Neuronal stem cell (in vitro differentiated cells): ENCODE measurements around the gene TBC1D5.

ENCODE experiments used
- DNase-seq: peaks from one replicate; pipeline ENCODE4 v3.0.0-alpha.2; 2013; ENCODE audit warnings: low spot score
- H2AFZ ChIP-seq: one replicate; pipeline ENCODE4 v1.6.1; 2013; ENCODE audit warnings: mild to moderate bottlenecking, low read length, inconsistent platforms
- H2AK5ac ChIP-seq: 2 replicates; pipeline ENCODE4 v1.6.1; 2013; ENCODE audit warnings: low read depth, mild to moderate bottlenecking, inconsistent platforms, low read length, moderate library complexity, mixed read lengths
- H2BK120ac ChIP-seq: 2 replicates; pipeline ENCODE4 v1.6.1; 2013; ENCODE audit warnings: low read depth, mild to moderate bottlenecking, inconsistent platforms, low read length, moderate library complexity, mixed read lengths
- H2BK12ac ChIP-seq: one replicate; pipeline ENCODE4 v1.6.1; 2013; ENCODE audit warnings: low read length, inconsistent platforms
- H2BK15ac ChIP-seq: 2 replicates; pipeline ENCODE4 v1.6.1; 2013; ENCODE audit warnings: mild to moderate bottlenecking, low read length, inconsistent platforms, mixed read lengths
- H2BK5ac ChIP-seq: one replicate; pipeline ENCODE4 v1.6.1; 2013; ENCODE audit warnings: inconsistent platforms, mild to moderate bottlenecking, low read length, moderate library complexity
- H3K14ac ChIP-seq: one replicate; pipeline ENCODE4 v1.6.1; 2013; ENCODE audit warnings: low read length, inconsistent platforms
- H3K18ac ChIP-seq: 2 replicates; pipeline ENCODE4 v1.6.1; 2013; ENCODE audit warnings: low read length, inconsistent platforms
- H3K23ac ChIP-seq: 2 replicates; pipeline ENCODE4 v1.6.1; 2013; ENCODE audit warnings: low read depth, mild to moderate bottlenecking, mixed read lengths, low read length, inconsistent platforms; ENCODE audit not compliant: poor library complexity
- H3K27ac ChIP-seq: replicated peaks from 3 replicates; pipeline ENCODE4 v1.5.1; 2013; ENCODE audit warnings: low read length, inconsistent platforms
- H3K27me3 ChIP-seq, 3 experiments: 2 replicates each; pipeline ENCODE4 v1.6.1; 2013; ENCODE audit warnings: low read length in 3 of 3, mild to moderate bottlenecking in 2 of 3, inconsistent platforms in 1 of 3, low read depth in 1 of 3, mixed read lengths in 1 of 3, moderate library complexity in 1 of 3; ENCODE audit not compliant: control insufficient read depth in 3 of 3, insufficient read depth in 3 of 3
- H3K36me3 ChIP-seq, 2 donors: replicated peaks in 1 of 2; 2 replicates each; pipeline ENCODE4 v1.6.1; 2013; ENCODE audit warnings: low read length in 2 of 2; ENCODE audit not compliant: control insufficient read depth in 2 of 2, insufficient read depth in 2 of 2
- H3K4ac ChIP-seq: 2 replicates; pipeline ENCODE4 v1.6.1; 2013; ENCODE audit warnings: inconsistent platforms, mild to moderate bottlenecking, low read length, moderate library complexity
- H3K4me1 ChIP-seq, 2 donors: 1 replicate in 1 of 2; 2 replicates in 1 of 2; pipeline ENCODE4 v1.6.1; 2013; ENCODE audit warnings: low read length in 2 of 2, low read depth in 1 of 2; ENCODE audit not compliant: control insufficient read depth in 2 of 2, insufficient read depth in 1 of 2
- H3K4me2 ChIP-seq: one replicate; pipeline ENCODE4 v1.6.1; 2013; ENCODE audit warnings: mild to moderate bottlenecking, low read length, inconsistent platforms; ENCODE audit not compliant: insufficient read depth, poor library complexity, severe bottlenecking
- H3K4me3 ChIP-seq, 2 donors: 2 replicates each; pipeline ENCODE4 v1.5.1; 2013; ENCODE audit warnings: low read length in 2 of 2, mild to moderate bottlenecking in 2 of 2, inconsistent platforms in 1 of 2, moderate library complexity in 1 of 2
- H3K79me1 ChIP-seq: one replicate; pipeline ENCODE4 v1.6.1; 2013; ENCODE audit warnings: low read depth, mild to moderate bottlenecking, inconsistent platforms, low read length, moderate library complexity
- H3K9ac ChIP-seq: one replicate; pipeline ENCODE4 v1.6.1; 2013; ENCODE audit warnings: mild to moderate bottlenecking, low read depth, low read length, inconsistent platforms; ENCODE audit not compliant: poor library complexity
- H3K9me3 ChIP-seq, 2 donors: replicated peaks in 1 of 2; 2 replicates each; pipeline versions ENCODE3 to v1.6.1; 2013; ENCODE audit warnings: low read length in 2 of 2, mild to moderate bottlenecking in 2 of 2, inconsistent platforms in 1 of 2, low read depth in 1 of 2, mixed read lengths in 1 of 2, moderate library complexity in 1 of 2; ENCODE audit not compliant: control insufficient read depth in 2 of 2, insufficient read depth in 1 of 2
- H4K8ac ChIP-seq: one replicate; pipeline ENCODE4 v1.6.1; 2013; ENCODE audit warnings: low read depth, mild to moderate bottlenecking, inconsistent platforms, low read length, moderate library complexity
- H4K91ac ChIP-seq: one replicate; pipeline ENCODE4 v1.6.1; 2013; ENCODE audit warnings: low read length, low read depth, mild to moderate bottlenecking, inconsistent platforms; ENCODE audit not compliant: poor library complexity
- WGBS, 2 donors: extraction: QIAGEN DNeasy Blood & Tissue Kit; methylation state at CpG; one replicate each; pipeline ENCODE4 v1.1.7; 2013; ENCODE audit warnings: missing lambda C conversion rate in 2 of 2, mixed read lengths in 1 of 2; ENCODE audit not compliant: insufficient read length in 2 of 2, insufficient replicate concordance in 1 of 2; ENCODE audit errors: extremely low coverage in 2 of 2; 5-methylcytosine and 5-hydroxymethylcytosine counted together

TBC1D5 gene

GRCh38 chr3:17412950-17413530 lies 329.4 kb downstream of the TBC1D5 start:
- Histone ChIP-seq H3K27me3 (no peaks in the 10 kb centered on the region), H2AK5ac (no peak overlapping the region), H2BK15ac (no peak overlapping the region), H3K36me3 (no peaks in the 10 kb centered on the region), H4K8ac (no peak overlapping the region), H2BK12ac (no peak overlapping the region), H3K9me3 (peaks cover 0 to 4% of the 10 kb centered on the region in 2 donors), H2BK120ac (no peak overlapping the region), H3K4me1 (no peaks in the 10 kb centered on the region), H3K4me3 (no peak overlapping the region), H3K14ac (no peak overlapping the region), H3K18ac (no peak overlapping the region), H3K79me1 (no peaks in the 10 kb centered on the region), H3K4me2 (no peak overlapping the region), H3K23ac (no peak overlapping the region), H3K27ac (no peak overlapping the region), H4K91ac (no peak overlapping the region), H3K4ac (no peak overlapping the region), H2BK5ac (no peak overlapping the region), H2AFZ (no peak overlapping the region), H3K9ac (no peak overlapping the region)
- DNase-seq = peak; percentile 43

DNA sequence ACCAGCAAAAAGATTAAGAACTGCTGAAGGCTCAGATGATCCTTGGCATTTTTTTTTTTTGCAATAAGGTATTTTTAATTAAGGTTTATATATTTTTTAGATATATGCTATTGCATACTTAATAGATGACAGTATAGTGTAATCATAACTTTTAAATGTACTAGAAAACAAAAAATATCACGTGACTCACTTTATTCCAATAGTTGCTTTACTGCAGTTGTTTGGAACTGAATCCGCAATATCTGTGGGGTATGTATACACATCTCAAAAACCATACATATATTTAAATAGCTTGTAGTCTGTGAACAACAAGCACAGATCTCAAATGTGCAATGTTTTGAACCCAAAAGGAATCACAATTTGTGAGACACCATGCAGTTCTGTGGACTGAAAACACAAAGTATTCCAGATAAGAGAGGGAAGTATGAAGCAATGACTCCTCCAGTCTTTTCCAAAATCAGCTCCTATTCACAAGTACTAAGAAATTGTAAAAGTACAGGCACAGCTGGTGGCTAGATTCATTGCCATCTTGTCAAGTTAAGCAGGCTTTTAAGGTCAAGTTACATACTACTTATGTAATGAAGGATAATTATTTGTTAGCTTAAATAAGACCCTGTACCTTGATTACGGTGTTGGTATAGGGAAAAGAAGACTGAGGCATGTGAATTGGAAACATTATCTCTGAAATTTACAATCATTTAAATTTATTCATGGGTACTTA lies 331.1 kb downstream of the TBC1D5 start:
- H4K8ac ChIP-seq = no peak overlapping the region
- H2BK5ac ChIP-seq = no peak overlapping the region
- H2AK5ac ChIP-seq = no peak overlapping the region
- H3K36me3 ChIP-seq = no peaks in the 10 kb centered on the region
- no peak overlapping the region for H3K27ac ChIP-seq
- H4K91ac ChIP-seq = no peak overlapping the region
- no peak overlapping the region for H3K4ac ChIP-seq
- no CpG with 5 or more reads among the region's 3 CpGs for WGBS, 2 donors
- no peaks in the 10 kb centered on the region for H3K27me3 ChIP-seq
- H3K4me3 ChIP-seq = no peak overlapping the region
- peaks cover 0 to 4% of the 10 kb centered on the region in 2 donors for H3K9me3 ChIP-seq
- H3K23ac ChIP-seq = no peak overlapping the region
- no peak overlapping the region for H2AFZ ChIP-seq
- DNase-seq = no peak
- no peaks in the 10 kb centered on the region for H3K4me1 ChIP-seq
- no peak overlapping the region for H2BK120ac ChIP-seq
- no peaks in the 10 kb centered on the region for H3K79me1 ChIP-seq
- H2BK12ac ChIP-seq = no peak overlapping the region
- H2BK15ac ChIP-seq = no peak overlapping the region
- no peak overlapping the region for H3K4me2 ChIP-seq
- H3K18ac ChIP-seq = no peak overlapping the region
- H3K14ac ChIP-seq = no peak overlapping the region
- H3K9ac ChIP-seq = no peak overlapping the region

DNA sequence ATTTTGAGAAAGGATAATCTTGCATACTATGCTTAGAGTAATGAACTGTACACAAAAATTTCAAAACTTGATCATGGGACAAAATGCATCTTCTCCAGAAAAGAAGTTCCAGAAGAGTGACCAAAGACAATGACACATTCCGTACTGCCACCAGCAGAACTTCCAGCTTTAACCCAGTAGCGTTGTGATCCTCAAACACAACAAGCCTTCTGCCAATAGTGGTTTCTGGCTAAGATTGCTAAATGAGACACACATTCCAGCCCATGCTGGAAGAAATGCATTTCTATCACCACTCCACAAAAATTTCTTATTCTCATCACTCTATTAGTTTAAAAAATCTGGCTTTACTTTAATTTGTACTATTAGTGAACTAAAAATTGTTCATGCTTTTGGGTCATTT lies 334.9 kb downstream of the TBC1D5 start:
- peaks cover 0 to 2% of the 10 kb centered on the region in 2 donors for H3K4me1 ChIP-seq
- no CpG with 5 or more reads among the region's 2 CpGs for WGBS, 2 donors
- H2BK15ac ChIP-seq = no peak overlapping the region
- H4K91ac ChIP-seq = no peak overlapping the region
- H3K23ac ChIP-seq = no peak overlapping the region
- no peak overlapping the region for H3K18ac ChIP-seq
- no peak for DNase-seq
- H2AK5ac ChIP-seq = no peak overlapping the region
- H2BK120ac ChIP-seq = no peak overlapping the region
- no peak overlapping the region for H3K14ac ChIP-seq
- H3K4ac ChIP-seq = no peak overlapping the region
- H2BK5ac ChIP-seq = no peak overlapping the region
- H4K8ac ChIP-seq = no peak overlapping the region
- no peaks in the 10 kb centered on the region for H3K9me3 ChIP-seq
- no peak overlapping the region for H3K27ac ChIP-seq
- H2AFZ ChIP-seq = no peak overlapping the region
- H3K4me2 ChIP-seq = no peak overlapping the region
- H3K27me3 ChIP-seq = no peaks in the 10 kb centered on the region
- no peaks in the 10 kb centered on the region for H3K79me1 ChIP-seq
- no peak overlapping the region for H2BK12ac ChIP-seq
- no peak overlapping the region for H3K9ac ChIP-seq
- H3K4me3 ChIP-seq = no peak overlapping the region
- H3K36me3 ChIP-seq = peaks cover 0 to 7% of the 10 kb centered on the region in 2 donors

- H3K4me2 ChIP-seq = no peak overlapping the region
- no CpG with 5 or more reads among the region's 2 CpGs for WGBS, 2 donors
Measured at GRCh38 chr3:17404548-17404947, 337.9 kb downstream of the TBC1D5 start.

More at GRCh38 chr3:17404548-17404947, 337.9 kb downstream of the TBC1D5 start:
- no peak overlapping the region for H3K18ac ChIP-seq
- no peak overlapping the region for H3K14ac ChIP-seq
- H3K4ac ChIP-seq = no peak overlapping the region
- H2BK15ac ChIP-seq = no peak overlapping the region
- H3K4me1 ChIP-seq = peaks cover 0 to 2% of the 10 kb centered on the region in 2 donors
- no peak overlapping the region for H4K8ac ChIP-seq
- H3K4me3 ChIP-seq = no peak overlapping the region
- H3K9ac ChIP-seq = no peak overlapping the region
- H2BK120ac ChIP-seq = no peak overlapping the region
- H2AFZ ChIP-seq = no peak overlapping the region
- no peak overlapping the region for H2AK5ac ChIP-seq
- no peak for DNase-seq
- H3K9me3 ChIP-seq = no peaks in the 10 kb centered on the region
- no peak overlapping the region for H3K27ac ChIP-seq
- H2BK5ac ChIP-seq = no peak overlapping the region
- no peak overlapping the region for H3K23ac ChIP-seq
- H3K79me1 ChIP-seq = no peaks in the 10 kb centered on the region
- H4K91ac ChIP-seq = no peak overlapping the region
- H2BK12ac ChIP-seq = no peak overlapping the region
- peaks cover 0 to 7% of the 10 kb centered on the region in 2 donors for H3K36me3 ChIP-seq
- no peaks in the 10 kb centered on the region for H3K27me3 ChIP-seq
